Mesendoderm (in vitro differentiated cells): Measurements from ENCODE around the gene PDSS1.

Experiments used
- DNase-seq: peaks from one replicate; pipeline ENCODE4 v3.0.0; 2013
- H2AK5ac ChIP-seq: 2 replicates; pipeline ENCODE4 v1.6.1; 2013; ENCODE audit warnings: low read length, inconsistent platforms
- H2BK120ac ChIP-seq: 2 replicates; pipeline ENCODE4 v1.6.1; 2013; ENCODE audit warnings: low read depth, mild to moderate bottlenecking, low read length, moderate library complexity, mixed read lengths
- H2BK15ac ChIP-seq: replicated peaks from 2 replicates; pipeline ENCODE4 v1.6.1; 2013; ENCODE audit warnings: low read depth, mild to moderate bottlenecking, moderate library complexity
- H2BK5ac ChIP-seq: 2 replicates; pipeline ENCODE4 v1.6.1; 2013; ENCODE audit warnings: low read length, inconsistent platforms
- H3K18ac ChIP-seq: 2 replicates; pipeline ENCODE4 v1.6.1; 2013; ENCODE audit warnings: mild to moderate bottlenecking, low read length, mixed read lengths
- H3K23ac ChIP-seq: one replicate; pipeline ENCODE4 v1.6.1; 2013; ENCODE audit warnings: low read length
- H3K27ac ChIP-seq: 2 replicates; pipeline ENCODE4 v1.5.1; 2013; ENCODE audit warnings: low read depth, mild to moderate bottlenecking, inconsistent platforms, low read length, moderate library complexity
- H3K27me3 ChIP-seq: 2 replicates; pipeline ENCODE4 v1.6.1; 2013; ENCODE audit warnings: low read length, control low read depth, mild to moderate bottlenecking, inconsistent platforms; ENCODE audit not compliant: insufficient read depth, poor library complexity
- H3K36me3 ChIP-seq: 2 replicates; pipeline ENCODE4 v1.6.1; 2013; ENCODE audit warnings: low read length, inconsistent platforms; ENCODE audit not compliant: control insufficient read depth, insufficient read depth
- H3K4ac ChIP-seq: one replicate; pipeline ENCODE4 v1.6.1; 2013; ENCODE audit warnings: low read depth, mild to moderate bottlenecking, low read length, moderate library complexity
- H3K4me1 ChIP-seq: 2 replicates; pipeline ENCODE4 v1.6.1; 2013; ENCODE audit warnings: low read depth, low read length, inconsistent platforms; ENCODE audit not compliant: control insufficient read depth
- H3K4me2 ChIP-seq: 2 replicates; pipeline ENCODE4 v1.6.1; 2013; ENCODE audit warnings: low read length
- H3K4me3 ChIP-seq: 2 replicates; pipeline ENCODE4 v1.5.1; 2013; ENCODE audit warnings: mild to moderate bottlenecking, low read length
- H3K56ac ChIP-seq: one replicate; pipeline ENCODE4 v1.6.1; 2013; ENCODE audit warnings: low read length
- H3K79me1 ChIP-seq: 2 replicates; pipeline ENCODE4 v1.6.1; 2013; ENCODE audit warnings: low read length, inconsistent platforms
- H3K79me2 ChIP-seq: 2 replicates; pipeline ENCODE4 v1.6.1; 2013; ENCODE audit warnings: mild to moderate bottlenecking, low read length; ENCODE audit not compliant: control insufficient read depth, insufficient read depth
- H3K9ac ChIP-seq: 2 replicates; pipeline ENCODE4 v1.6.1; 2013; ENCODE audit warnings: low read length, inconsistent platforms
- H4K5ac ChIP-seq: one replicate; pipeline ENCODE4 v1.6.1; 2013; ENCODE audit warnings: low read length
- H4K8ac ChIP-seq: one replicate; pipeline ENCODE4 v1.6.1; 2013; ENCODE audit warnings: low read depth, mild to moderate bottlenecking, control low read depth, low read length, moderate library complexity
- WGBS: extraction: QIAGEN DNeasy Blood & Tissue Kit; methylation state at CpG from one replicate; pipeline ENCODE4 v1.1.7; 2013; ENCODE audit warnings: low lambda C conversion rate, missing lambda C conversion rate; ENCODE audit not compliant: insufficient coverage; ENCODE audit errors: extremely low coverage; 5-methylcytosine and 5-hydroxymethylcytosine counted together

The PDSS1 gene

DNA sequence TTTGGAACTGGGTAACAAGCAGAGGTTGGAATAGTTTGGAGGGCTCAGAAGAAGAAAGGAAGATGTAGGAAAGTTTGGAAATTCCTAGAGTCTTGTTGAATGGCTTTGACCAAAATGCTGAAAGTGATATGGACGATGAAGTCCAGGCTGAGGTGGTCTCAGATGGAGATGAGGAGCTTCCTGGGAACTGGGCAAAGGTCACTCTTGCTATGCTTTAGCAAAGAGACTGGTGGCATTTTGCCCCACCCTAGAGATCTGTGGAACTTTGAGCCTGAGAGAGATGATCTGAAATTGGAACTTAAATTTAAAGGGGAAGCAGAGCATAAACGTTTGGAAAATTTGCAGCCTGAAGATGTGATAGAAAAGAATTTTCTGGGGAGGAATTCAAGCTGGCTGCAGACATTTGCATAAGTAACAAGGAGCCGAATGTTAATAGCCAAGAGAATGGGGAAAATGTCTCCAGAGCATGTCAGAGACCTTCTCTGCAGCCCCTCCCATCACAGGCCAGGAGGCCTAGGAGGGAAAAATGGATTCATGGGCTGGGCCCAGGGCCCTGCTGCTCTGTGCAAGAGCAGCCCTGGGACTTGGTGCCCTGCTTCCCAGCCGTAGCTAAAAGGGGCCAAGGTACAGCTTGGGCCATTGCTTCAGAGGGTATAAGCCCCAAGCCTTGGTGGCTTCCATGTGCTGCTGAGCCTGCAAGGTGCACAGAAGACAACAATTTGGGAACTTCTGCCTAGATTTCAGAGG lies 3.6 kb downstream of the PDSS1 start:
- Histone ChIP-seq H3K23ac (no peak overlapping the region), H3K79me1 (peaks cover 8% of the 10 kb centered on the region), H3K4ac (no peak overlapping the region), H4K8ac (no peak overlapping the region), H3K4me3 (no peak overlapping the region), H2BK15ac (no peak overlapping the region), H3K36me3 (no peaks in the 10 kb centered on the region), H3K4me1 (no peaks in the 10 kb centered on the region), H2AK5ac (no peak overlapping the region), H4K5ac (no peak overlapping the region), H3K56ac (no peak overlapping the region), H3K9ac (no peak overlapping the region), H2BK120ac (no peak overlapping the region), H3K27me3 (no peaks in the 10 kb centered on the region), H3K27ac (no peak overlapping the region), H3K79me2 (peaks cover 42% of the 10 kb centered on the region), H3K18ac (no peak overlapping the region), H2BK5ac (no peak overlapping the region), H3K4me2 (no peak overlapping the region)
- WGBS, result no CpG with 5 or more reads among the region's 4 CpGs
- DNase-seq, result no peak

DNA sequence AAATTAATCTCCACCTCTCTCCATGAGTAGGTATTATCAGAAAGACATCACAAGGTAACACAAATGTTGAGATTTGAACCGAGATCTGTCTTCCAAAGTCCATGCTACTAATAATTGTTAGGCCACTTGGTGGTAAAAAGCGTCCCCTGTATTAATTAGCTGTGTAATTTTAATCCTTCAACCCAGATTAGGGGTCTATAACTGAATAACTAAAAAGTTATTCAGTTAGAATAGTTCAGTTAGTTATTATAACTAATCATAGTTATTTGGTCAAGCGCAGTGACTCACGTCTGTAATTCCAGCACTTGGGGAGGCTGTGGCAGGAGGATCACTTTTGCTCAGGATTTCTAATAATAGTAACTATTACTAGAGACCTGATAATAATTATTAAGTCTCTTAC lies 5.6 kb downstream of the PDSS1 start:
- H2BK120ac ChIP-seq, result no peak overlapping the region
- no peak overlapping the region for H3K27ac ChIP-seq
- H3K9ac ChIP-seq, result no peak overlapping the region
- H4K5ac ChIP-seq, result no peak overlapping the region
- WGBS, result no CpG with 5 or more reads among the region's 4 CpGs
- H4K8ac ChIP-seq, result no peak overlapping the region
- no peak overlapping the region for H2BK15ac ChIP-seq
- H2BK5ac ChIP-seq, result no peak overlapping the region
- peaks cover 6% of the 10 kb centered on the region for H3K36me3 ChIP-seq
- H3K27me3 ChIP-seq, result no peaks in the 10 kb centered on the region
- H3K79me2 ChIP-seq, result peaks cover 40% of the 10 kb centered on the region
- no peaks in the 10 kb centered on the region for H3K4me1 ChIP-seq
- no peak overlapping the region for H3K23ac ChIP-seq
- H2AK5ac ChIP-seq, result no peak overlapping the region
- DNase-seq, result no peak
- no peak overlapping the region for H3K56ac ChIP-seq
- H3K18ac ChIP-seq, result no peak overlapping the region
- no peak overlapping the region for H3K4ac ChIP-seq
- no peak overlapping the region for H3K4me3 ChIP-seq
- H3K79me1 ChIP-seq, result peaks cover 8% of the 10 kb centered on the region
- H3K4me2 ChIP-seq, result no peak overlapping the region

DNA sequence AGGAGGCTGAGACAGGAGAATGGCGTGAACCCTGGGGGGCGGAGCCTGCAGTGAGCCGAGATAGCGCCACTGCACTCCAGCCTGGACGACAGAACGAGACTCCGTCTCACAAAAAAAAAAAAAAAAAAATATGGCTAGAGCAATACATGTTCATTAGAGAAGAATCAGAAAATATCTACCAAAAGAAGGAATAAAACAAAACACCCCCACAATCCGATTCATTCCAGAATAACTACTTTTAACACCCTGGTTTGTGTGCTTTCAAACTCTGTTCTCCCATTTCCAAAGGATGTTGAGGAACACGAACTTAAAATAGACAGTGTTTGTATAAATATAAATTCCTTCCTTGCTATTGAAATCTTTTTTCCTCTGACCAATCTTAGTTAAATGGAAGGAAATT lies 6.5 kb downstream of the PDSS1 start:
- Histone ChIP-seq H3K18ac (no peak overlapping the region), H3K79me2 (peaks cover 31% of the 10 kb centered on the region), H4K5ac (no peak overlapping the region), H2AK5ac (no peak overlapping the region), H4K8ac (no peak overlapping the region), H3K4ac (no peak overlapping the region), H3K9ac (no peak overlapping the region), H3K56ac (no peak overlapping the region), H3K4me2 (no peak overlapping the region), H2BK120ac (no peak overlapping the region), H3K4me1 (no peaks in the 10 kb centered on the region), H3K27me3 (no peaks in the 10 kb centered on the region), H3K36me3 (peaks cover 7% of the 10 kb centered on the region), H3K23ac (no peak overlapping the region), H3K79me1 (peaks cover 8% of the 10 kb centered on the region), H3K4me3 (no peak overlapping the region), H3K27ac (no peak overlapping the region), H2BK15ac (no peak overlapping the region), H2BK5ac (no peak overlapping the region)
- no peak for DNase-seq
- no CpG with 5 or more reads among the region's 9 CpGs for WGBS

DNA sequence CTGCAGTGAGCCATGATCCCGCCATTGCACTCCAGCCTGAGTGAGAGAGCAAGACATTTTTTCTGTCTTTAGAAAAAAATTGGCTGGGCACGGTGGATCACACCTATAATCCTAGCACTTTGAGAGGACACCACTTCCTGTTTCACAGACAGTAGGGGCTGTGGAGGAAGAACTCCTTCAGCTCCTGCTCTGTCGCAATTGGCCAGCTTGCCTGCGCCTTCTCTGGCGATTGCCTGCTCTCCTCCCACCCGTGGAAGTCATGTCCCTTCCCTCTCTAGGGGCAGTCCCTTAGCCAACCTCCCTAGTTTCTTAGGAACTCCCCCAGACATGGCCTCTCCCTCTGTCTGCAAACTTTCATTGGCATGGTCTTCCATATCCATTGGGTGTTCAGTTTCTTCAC lies 8.7 kb downstream of the PDSS1 start:
- Histone ChIP-seq H4K5ac (no peak overlapping the region), H3K18ac (no peak overlapping the region), H2AK5ac (no peak overlapping the region), H2BK120ac (no peak overlapping the region), H3K27ac (no peak overlapping the region), H2BK15ac (no peak overlapping the region), H3K56ac (no peak overlapping the region), H3K4me3 (no peak overlapping the region), H2BK5ac (no peak overlapping the region), H3K4ac (no peak overlapping the region), H3K79me2 (peaks cover 11% of the 10 kb centered on the region), H3K79me1 (peaks cover 3% of the 10 kb centered on the region), H3K23ac (no peak overlapping the region), H4K8ac (no peak overlapping the region), H3K4me1 (no peaks in the 10 kb centered on the region), H3K36me3 (peaks cover 7% of the 10 kb centered on the region), H3K27me3 (no peaks in the 10 kb centered on the region), H3K9ac (no peak overlapping the region), H3K4me2 (no peak overlapping the region)
- no peak for DNase-seq
- no CpG with 5 or more reads among the region's 6 CpGs for WGBS

DNA sequence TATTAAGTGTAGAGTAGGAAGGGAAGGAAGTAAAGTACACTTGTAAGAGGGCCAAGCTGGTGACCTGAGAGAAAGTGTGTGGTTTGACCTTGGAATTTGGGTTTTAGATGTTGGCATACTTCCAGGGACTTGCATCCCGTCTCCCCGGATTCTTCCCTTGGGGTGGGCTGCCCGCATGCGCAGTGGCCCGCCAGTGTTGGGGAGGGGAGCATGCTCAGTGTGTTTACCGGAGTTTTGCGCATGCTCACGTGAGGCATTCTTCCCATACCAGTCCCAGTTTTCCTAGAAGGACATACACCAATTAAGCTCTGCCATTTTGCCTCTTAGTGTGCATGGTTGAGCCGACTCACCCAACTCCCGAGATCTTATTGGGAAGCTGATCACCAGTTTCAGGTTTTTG lies 9.4 kb downstream of the PDSS1 start:
- WGBS, result no CpG with 5 or more reads among the region's 10 CpGs

DNA sequence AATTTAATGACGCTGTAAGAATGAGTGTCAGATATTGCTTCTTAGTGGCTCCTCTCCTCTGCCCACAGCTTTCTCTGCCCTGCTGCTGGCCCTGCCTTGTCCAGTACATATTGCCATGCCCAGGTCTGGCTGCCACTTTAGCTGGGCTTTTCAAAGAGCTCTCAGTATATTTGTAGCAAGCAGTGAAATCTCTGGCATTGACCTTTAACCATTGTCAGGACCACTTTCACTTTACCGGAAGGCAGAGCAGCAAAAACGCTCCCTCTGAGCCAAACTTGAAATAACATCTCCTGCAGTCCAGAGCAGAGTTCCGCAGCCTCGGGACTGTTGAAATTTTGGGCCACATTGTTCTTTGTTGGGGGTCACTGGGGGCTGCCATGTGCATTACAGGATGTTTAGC lies 13.8 kb downstream of the PDSS1 start:
- Histone ChIP-seq H2AK5ac (no peak overlapping the region), H3K23ac (no peak overlapping the region), H3K36me3 (peaks cover 11% of the 10 kb centered on the region), H2BK5ac (no peak overlapping the region), H3K27ac (no peak overlapping the region), H3K4ac (no peak overlapping the region), H3K18ac (no peak overlapping the region), H3K27me3 (no peaks in the 10 kb centered on the region), H2BK15ac (no peak overlapping the region), H3K4me3 (no peak overlapping the region), H3K4me1 (no peaks in the 10 kb centered on the region), H4K8ac (no peak overlapping the region), H2BK120ac (no peak overlapping the region), H3K9ac (no peak overlapping the region), H3K4me2 (no peak overlapping the region), H4K5ac (no peak overlapping the region), H3K56ac (no peak overlapping the region), H3K79me2 (no peaks in the 10 kb centered on the region), H3K79me1 (no peaks in the 10 kb centered on the region)
- no peak for DNase-seq
- no CpG with 5 or more reads among the region's 5 CpGs for WGBS

More for the DNA sequence above, 9.4 kb downstream of the PDSS1 start:
- H2AK5ac ChIP-seq, result no peak overlapping the region
- H3K4me2 ChIP-seq, result no peak overlapping the region
- no peak overlapping the region for H2BK15ac ChIP-seq
- no peaks in the 10 kb centered on the region for H3K27me3 ChIP-seq
- no peak overlapping the region for H3K4me3 ChIP-seq
- no peak for DNase-seq
- H3K56ac ChIP-seq, result no peak overlapping the region
- H3K9ac ChIP-seq, result no peak overlapping the region
- peaks cover 5% of the 10 kb centered on the region for H3K79me2 ChIP-seq
- no peak overlapping the region for H4K5ac ChIP-seq
- no peak overlapping the region for H3K27ac ChIP-seq
- H3K23ac ChIP-seq, result no peak overlapping the region
- no peak overlapping the region for H2BK5ac ChIP-seq
- peaks cover 7% of the 10 kb centered on the region for H3K36me3 ChIP-seq
- H3K4ac ChIP-seq, result no peak overlapping the region
- no peaks in the 10 kb centered on the region for H3K4me1 ChIP-seq
- H4K8ac ChIP-seq, result no peak overlapping the region
- peaks cover 3% of the 10 kb centered on the region for H3K79me1 ChIP-seq
- no peak overlapping the region for H3K18ac ChIP-seq
- no peak overlapping the region for H2BK120ac ChIP-seq
